OCI-LY7 (cell line): ENCODE data around the gene ABCC11.

Experiments used
- EZH2phosphoT487 ChIP-seq: fragments of 200-600 bp; sonication (generic); IDR thresholded peaks from 2 replicates; pipeline ENCODE4 v1.6.1; 2018; ENCODE audit warnings: low read depth, borderline replicate concordance, mild to moderate bottlenecking, mixed run types, antibody characterized with exemption, low read length, moderate library complexity, mixed read lengths
- TF ChIP-seq, protein P1 (sequence below): fragments of 200-600 bp; sonication (generic); conservative IDR thresholded peaks from 2 replicates; pipeline ENCODE4 v1.5.1; 2014; ENCODE audit warnings: mild to moderate bottlenecking, antibody characterized with exemption, low read length, moderate library complexity, mixed read lengths

DNA sequence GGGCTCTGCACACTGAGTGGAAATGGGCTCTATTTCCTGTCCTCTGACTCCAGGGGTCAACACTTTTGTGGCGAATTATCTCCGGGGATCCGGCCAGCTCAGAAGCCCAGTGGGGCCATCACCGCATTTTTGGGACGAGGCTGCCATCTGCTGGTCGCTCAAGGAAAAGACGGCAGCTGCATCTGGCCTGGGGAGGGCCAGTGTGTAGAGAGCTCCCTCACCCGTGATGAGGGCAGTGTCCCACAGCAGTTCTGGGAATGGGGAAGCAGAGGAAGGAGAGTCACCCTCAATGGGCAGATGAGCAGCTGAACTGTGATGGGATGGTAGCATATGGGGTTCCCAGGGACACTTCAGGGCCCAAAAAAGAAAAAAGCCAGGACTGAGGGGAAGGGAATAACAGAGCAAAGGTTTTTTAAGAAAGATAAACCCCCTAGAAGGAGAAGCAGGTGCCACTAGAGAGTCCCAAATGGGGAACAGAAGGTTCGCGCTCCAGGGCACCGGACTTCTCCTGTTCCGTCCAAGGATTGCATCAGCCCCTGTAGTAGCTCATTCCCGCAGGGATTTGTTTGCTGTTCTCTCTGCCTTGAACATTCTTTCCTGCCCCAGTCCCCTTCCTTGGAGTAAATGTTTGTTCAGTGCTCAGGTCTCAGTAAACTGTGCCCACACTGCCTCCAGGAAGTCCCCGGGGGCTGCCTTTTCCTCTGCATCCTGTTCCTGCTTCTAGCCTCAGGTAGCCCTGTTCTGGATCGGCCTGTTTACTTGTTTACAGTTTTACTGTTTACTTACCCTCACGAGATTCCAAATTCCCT, 82.2 kb downstream of the ABCC11 start:
- TF ChIP-seq, protein P1, sequence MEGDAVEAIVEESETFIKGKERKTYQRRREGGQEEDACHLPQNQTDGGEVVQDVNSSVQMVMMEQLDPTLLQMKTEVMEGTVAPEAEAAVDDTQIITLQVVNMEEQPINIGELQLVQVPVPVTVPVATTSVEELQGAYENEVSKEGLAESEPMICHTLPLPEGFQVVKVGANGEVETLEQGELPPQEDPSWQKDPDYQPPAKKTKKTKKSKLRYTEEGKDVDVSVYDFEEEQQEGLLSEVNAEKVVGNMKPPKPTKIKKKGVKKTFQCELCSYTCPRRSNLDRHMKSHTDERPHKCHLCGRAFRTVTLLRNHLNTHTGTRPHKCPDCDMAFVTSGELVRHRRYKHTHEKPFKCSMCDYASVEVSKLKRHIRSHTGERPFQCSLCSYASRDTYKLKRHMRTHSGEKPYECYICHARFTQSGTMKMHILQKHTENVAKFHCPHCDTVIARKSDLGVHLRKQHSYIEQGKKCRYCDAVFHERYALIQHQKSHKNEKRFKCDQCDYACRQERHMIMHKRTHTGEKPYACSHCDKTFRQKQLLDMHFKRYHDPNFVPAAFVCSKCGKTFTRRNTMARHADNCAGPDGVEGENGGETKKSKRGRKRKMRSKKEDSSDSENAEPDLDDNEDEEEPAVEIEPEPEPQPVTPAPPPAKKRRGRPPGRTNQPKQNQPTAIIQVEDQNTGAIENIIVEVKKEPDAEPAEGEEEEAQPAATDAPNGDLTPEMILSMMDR = peak; percentile 88
- no peak for TF ChIP-seq EZH2phosphoT487
